HepG2 (cell line): ENCODE results near the gene IZUMO4. TPM values are rescaled to one million over a fixed set of nuclear protein-coding genes. Genes with fewer than 3 reads are reported as not detected.

Experiments
- ATF7 ChIP-seq, 2 experiments: fragments of 450-650 bp in 1 of 2; sonication (generic) in 1 of 2; formaldehyde crosslinking in 1 of 2; IDR thresholded peaks; 2 replicates each; pipeline versions ENCODE4 v1.4.0 to v1.6.1; 2016 to 2020; ENCODE audit warnings: antibody characterized with exemption in 1 of 2, mild to moderate bottlenecking in 1 of 2, missing genetic modification reagents in 1 of 2
- BRD4 ChIP-seq: sonication (generic); formaldehyde crosslinking; IDR thresholded peaks from 2 replicates; pipeline ENCODE4 v1.4.0; 2020; ENCODE audit warnings: missing genetic modification reagents
- DR1 ChIP-seq: sonication (generic); formaldehyde crosslinking; IDR thresholded peaks from 2 replicates; pipeline ENCODE4 v1.8.0; 2021; ENCODE audit warnings: mild to moderate bottlenecking, missing genetic modification reagents, inconsistent platforms
- ETS1 ChIP-seq: sonication (generic); formaldehyde crosslinking; IDR thresholded peaks from 2 replicates; pipeline ENCODE4 v1.4.0; 2020; ENCODE audit warnings: missing genetic modification reagents
- FLYWCH1 ChIP-seq: sonication (generic); formaldehyde crosslinking; IDR thresholded peaks from 2 replicates; pipeline ENCODE4 v1.8.1; 2023; ENCODE audit warnings: mild to moderate bottlenecking, missing genetic modification reagents
- GABPA ChIP-seq, 2 experiments: IDR thresholded peaks; 2 replicates each; pipeline ENCODE4 v1.6.1; 2011 to 2016; ENCODE audit warnings: low read depth in 2 of 2, low read length in 1 of 2, missing biosample characterization in 1 of 2, missing genetic modification characterization in 1 of 2
- GRHL1 ChIP-seq: sonication (generic); formaldehyde crosslinking; conservative IDR thresholded peaks from 2 replicates; pipeline ENCODE4 v1.8.0; 2022; ENCODE audit warnings: missing genetic modification reagents
- HOXA7 ChIP-seq: sonication (generic); formaldehyde crosslinking; IDR thresholded peaks from 2 replicates; pipeline ENCODE4 v1.8.1; 2022; ENCODE audit warnings: mild to moderate bottlenecking, missing genetic modification reagents, moderate library complexity
- KLF11 ChIP-seq: IDR thresholded peaks from 2 replicates; pipeline ENCODE4 v1.6.1; 2016; ENCODE audit warnings: missing compliant biosample characterization
- KLF15 ChIP-seq: sonication (generic); formaldehyde crosslinking; IDR thresholded peaks from 2 replicates; pipeline ENCODE4 v1.8.1; 2023; ENCODE audit warnings: borderline replicate concordance, mild to moderate bottlenecking, inconsistent platforms, missing genetic modification reagents, mixed read lengths
- MAFG ChIP-seq: sonication (generic); formaldehyde crosslinking; IDR thresholded peaks from 2 replicates; pipeline ENCODE4 v1.5.1; 2020; ENCODE audit warnings: mild to moderate bottlenecking, missing genetic modification reagents
- POLR2AphosphoS5 ChIP-seq: IDR thresholded peaks from 2 replicates; pipeline ENCODE4 v1.6.1; 2012; ENCODE audit warnings: low read depth, low read length
- RORA ChIP-seq: sonication (generic); formaldehyde crosslinking; IDR thresholded peaks from 2 replicates; pipeline ENCODE4 v1.5.0; 2020; ENCODE audit warnings: mild to moderate bottlenecking, missing genetic modification reagents, moderate library complexity
- SIX4 ChIP-seq: sonication (generic); formaldehyde crosslinking; IDR thresholded peaks from 2 replicates; pipeline ENCODE4 v1.4.0; 2020; ENCODE audit warnings: missing genetic modification reagents
- ZBTB43 ChIP-seq: sonication (generic); formaldehyde crosslinking; conservative IDR thresholded peaks from 2 replicates; pipeline ENCODE4 v1.4.0; 2020; ENCODE audit warnings: missing genetic modification reagents
- ZNF546 ChIP-seq: sonication (generic); formaldehyde crosslinking; conservative IDR thresholded peaks from 2 replicates; pipeline ENCODE4 v1.8.1; 2023; ENCODE audit warnings: mild to moderate bottlenecking, missing genetic modification reagents
- ZNF577 ChIP-seq: sonication (generic); formaldehyde crosslinking; IDR thresholded peaks from 2 replicates; pipeline ENCODE4 v1.4.0; 2020; ENCODE audit warnings: mild to moderate bottlenecking, low read depth, missing genetic modification reagents, borderline replicate concordance
- ZNF747 ChIP-seq: sonication (generic); formaldehyde crosslinking; IDR thresholded peaks from 2 replicates; pipeline ENCODE4 v1.8.1; 2023; ENCODE audit warnings: missing genetic modification reagents, mild to moderate bottlenecking, borderline replicate concordance
- ZNF766 ChIP-seq: sonication (generic); formaldehyde crosslinking; IDR thresholded peaks from 2 replicates; pipeline ENCODE4 v1.5.0; 2020; ENCODE audit warnings: missing genetic modification reagents, borderline replicate concordance
- ZNF878 ChIP-seq: sonication (generic); formaldehyde crosslinking; IDR thresholded peaks from 2 replicates; pipeline ENCODE4 v1.8.1; 2023; ENCODE audit warnings: mild to moderate bottlenecking, missing genetic modification reagents, moderate library complexity
- ZSCAN25 ChIP-seq: sonication (generic); formaldehyde crosslinking; IDR thresholded peaks from 2 replicates; pipeline ENCODE4 v1.8.0; 2022; ENCODE audit warnings: mild to moderate bottlenecking, missing genetic modification reagents
- polyA plus RNA-seq, 8 experiments: library from polyadenylated mRNA; depleted of rRNA in 3 of 8; stranded (reverse) in 7 of 8; unstranded in 1 of 8; fragments of >200 nt; fragmentation: Illumina TruSeq in 4 of 8; extraction: Trizol in 4 of 8; gene quantifications; 2 replicates each; pipeline versions ENCODE4 v1.2.1 to v1.2.3, GENCODE V29; 2011 to 2016; ENCODE audit warnings: low read depth in 4 of 8, missing spikeins in 1 of 8, mixed read lengths in 1 of 8; ENCODE audit not compliant: insufficient read depth in 1 of 8
- total RNA-seq, 5 experiments: library from RNA; depleted of rRNA; stranded (reverse); fragments of >200 nt; fragmentation: Illumina TruSeq; extraction: Trizol; gene quantifications; 2 replicates each; pipeline ENCODE4 v1.2.3, GENCODE V29; 2016; ENCODE audit warnings: low read depth in 1 of 5
- TF ChIP-seq, protein P1 (sequence below): sonication (generic); formaldehyde crosslinking; IDR thresholded peaks from 2 replicates; pipeline ENCODE4 v1.5.0; 2020; ENCODE audit warnings: missing genetic modification reagents
- TF ChIP-seq, protein P2 (sequence below): sonication (generic); formaldehyde crosslinking; IDR thresholded peaks from 2 replicates; pipeline ENCODE4 v1.8.0; 2022; ENCODE audit warnings: missing genetic modification reagents, mild to moderate bottlenecking, borderline replicate concordance
- TF ChIP-seq, protein P3 (sequence below), 2 experiments: fragments of 450-650 bp in 1 of 2; sonication (generic) in 1 of 2; formaldehyde crosslinking; IDR thresholded peaks; 2 replicates each; pipeline versions ENCODE4 v1.5.0 to v1.8.0; 2020 to 2022; ENCODE audit warnings: mild to moderate bottlenecking in 1 of 2, missing genetic modification reagents in 1 of 2

Gene IZUMO4
- total and polyA plus RNA-seq, 2 of the 13 experiments (the other 11 are each of a cell fraction or from before 2014, with no cell fraction given): 0.77 to 3.9 TPM

- TF ChIP-seq SIX4 (CRISPR knock-in tag) (no peak), ETS1 (CRISPR knock-in tag) (no peak), KLF15 (CRISPR knock-in tag) (no peak), KLF11 (CRISPR knock-in tag) (no peak), ZSCAN25 (peak; percentile 87), BRD4 (no peak), ZNF747 (CRISPR knock-in tag) (peak; percentile 72; the same call in 1 of the 2 replicates), ATF7 (IDR thresholded peaks at IDR 0.05) (no peak), ATF7 (CRISPR knock-in tag; IDR thresholded peaks at IDR 0.05) (0 out of 2 replicates have a peak, but pooled peaks have one; percentile 64), GABPA (IDR thresholded peaks at IDR 0.05; ENCODE audit: low read depth, low read length) (no peak), GABPA (CRISPR knock-in tag; IDR thresholded peaks at IDR 0.05; ENCODE audit: low read depth) (no peak), ZBTB43 (CRISPR knock-in tag) (no peak; the same call in 1 of the 2 replicates), MAFG (CRISPR knock-in tag) (no peak), ZNF577 (no peak), ZNF766 (no peak), ZNF878 (CRISPR knock-in tag) (no peak), DR1 (no peak), HOXA7 (no peak), POLR2AphosphoS5 (no peak; the same call in 1 of the 2 replicates), FLYWCH1 (no peak), ZNF546 (CRISPR knock-in tag) (no peak), RORA (CRISPR knock-in tag) (no peak), GRHL1 (CRISPR knock-in tag) (no peak)
- TF ChIP-seq, protein P1, sequence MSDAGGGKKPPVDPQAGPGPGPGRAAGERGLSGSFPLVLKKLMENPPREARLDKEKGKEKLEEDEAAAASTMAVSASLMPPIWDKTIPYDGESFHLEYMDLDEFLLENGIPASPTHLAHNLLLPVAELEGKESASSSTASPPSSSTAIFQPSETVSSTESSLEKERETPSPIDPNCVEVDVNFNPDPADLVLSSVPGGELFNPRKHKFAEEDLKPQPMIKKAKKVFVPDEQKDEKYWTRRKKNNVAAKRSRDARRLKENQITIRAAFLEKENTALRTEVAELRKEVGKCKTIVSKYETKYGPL: no peak
- TF ChIP-seq, protein P2, sequence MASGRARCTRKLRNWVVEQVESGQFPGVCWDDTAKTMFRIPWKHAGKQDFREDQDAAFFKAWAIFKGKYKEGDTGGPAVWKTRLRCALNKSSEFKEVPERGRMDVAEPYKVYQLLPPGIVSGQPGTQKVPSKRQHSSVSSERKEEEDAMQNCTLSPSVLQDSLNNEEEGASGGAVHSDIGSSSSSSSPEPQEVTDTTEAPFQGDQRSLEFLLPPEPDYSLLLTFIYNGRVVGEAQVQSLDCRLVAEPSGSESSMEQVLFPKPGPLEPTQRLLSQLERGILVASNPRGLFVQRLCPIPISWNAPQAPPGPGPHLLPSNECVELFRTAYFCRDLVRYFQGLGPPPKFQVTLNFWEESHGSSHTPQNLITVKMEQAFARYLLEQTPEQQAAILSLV (CRISPR knock-in tag): peak; percentile 89
- TF ChIP-seq, protein P3, sequence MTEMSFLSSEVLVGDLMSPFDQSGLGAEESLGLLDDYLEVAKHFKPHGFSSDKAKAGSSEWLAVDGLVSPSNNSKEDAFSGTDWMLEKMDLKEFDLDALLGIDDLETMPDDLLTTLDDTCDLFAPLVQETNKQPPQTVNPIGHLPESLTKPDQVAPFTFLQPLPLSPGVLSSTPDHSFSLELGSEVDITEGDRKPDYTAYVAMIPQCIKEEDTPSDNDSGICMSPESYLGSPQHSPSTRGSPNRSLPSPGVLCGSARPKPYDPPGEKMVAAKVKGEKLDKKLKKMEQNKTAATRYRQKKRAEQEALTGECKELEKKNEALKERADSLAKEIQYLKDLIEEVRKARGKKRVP (CRISPR knock-in tag; IDR thresholded peaks at IDR 0.05): peak in 1 of 2 experiments; percentile 35; a peak in 1 of 4 replicates
These were observed 658 bp upstream of the IZUMO4 start, which contains the start of gene MOB3A (continued) for GRCh38 chr19:2096034-2096479.
